ENCODE data around the gene DGKB. TPM values are rescaled to one million over a fixed set of nuclear protein-coding genes. Genes with fewer than 3 reads are reported as not detected.

Gene DGKB
- polyA plus RNA-seq, 2 of the 4 experiments (the other 2 are of a cell fraction), result 0.01 TPM; not detected in 1

DNA sequence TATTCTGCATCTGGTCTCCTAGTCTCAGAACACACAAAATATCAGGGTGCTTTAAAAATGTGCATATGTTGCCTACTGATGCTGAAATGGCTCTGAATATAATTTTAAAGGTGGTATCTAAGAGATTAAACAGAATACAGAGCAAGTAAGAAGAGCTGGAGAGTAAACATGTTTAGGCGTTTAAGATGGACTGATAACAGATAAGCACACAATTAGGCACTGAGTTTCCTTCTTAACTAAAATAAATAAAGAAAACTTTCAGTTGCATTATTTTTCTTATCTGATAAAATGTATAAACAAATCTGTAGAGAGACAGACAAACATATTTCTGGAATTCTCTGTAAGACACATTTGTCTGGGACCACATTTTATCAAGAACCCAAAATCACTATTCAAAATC, 35.6 kb upstream of the DGKB start:
- ChIA-PET POLR2A (no interaction called here), CTCF (no interaction called here)
- Histone ChIP-seq H3K27ac (no peak overlapping the region), H3K4me3 (no peak overlapping the region), H3K4me2 (no peak overlapping the region), H3K9me3 (no peaks in the 10 kb centered on the region), H3K4me1 (no peaks in the 10 kb centered on the region)
- DNase-seq (ENCODE audit: low read depth in 1 of 2, low spot score in 1 of 2), result no peak
- 2% methylated on average over 1 of the region's 1 CpG for WGBS (ENCODE audit: missing lambda C conversion rate)
- no peak for FAIRE-seq
- no peak for ATAC-seq
- TF ChIP-seq, protein P1, sequence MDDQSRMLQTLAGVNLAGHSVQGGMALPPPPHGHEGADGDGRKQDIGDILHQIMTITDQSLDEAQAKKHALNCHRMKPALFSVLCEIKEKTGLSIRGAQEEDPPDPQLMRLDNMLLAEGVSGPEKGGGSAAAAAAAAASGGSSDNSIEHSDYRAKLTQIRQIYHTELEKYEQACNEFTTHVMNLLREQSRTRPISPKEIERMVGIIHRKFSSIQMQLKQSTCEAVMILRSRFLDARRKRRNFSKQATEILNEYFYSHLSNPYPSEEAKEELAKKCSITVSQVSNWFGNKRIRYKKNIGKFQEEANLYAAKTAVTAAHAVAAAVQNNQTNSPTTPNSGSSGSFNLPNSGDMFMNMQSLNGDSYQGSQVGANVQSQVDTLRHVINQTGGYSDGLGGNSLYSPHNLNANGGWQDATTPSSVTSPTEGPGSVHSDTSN (IDR thresholded peaks at IDR 0.05), result no peak
- no peak for TF ChIP-seq HDAC2 (IDR thresholded peaks at IDR 0.05)
- TF ChIP-seq FOSB (CRISPR knock-in tag; IDR thresholded peaks at IDR 0.05), result no peak
- TF ChIP-seq, protein P2, sequence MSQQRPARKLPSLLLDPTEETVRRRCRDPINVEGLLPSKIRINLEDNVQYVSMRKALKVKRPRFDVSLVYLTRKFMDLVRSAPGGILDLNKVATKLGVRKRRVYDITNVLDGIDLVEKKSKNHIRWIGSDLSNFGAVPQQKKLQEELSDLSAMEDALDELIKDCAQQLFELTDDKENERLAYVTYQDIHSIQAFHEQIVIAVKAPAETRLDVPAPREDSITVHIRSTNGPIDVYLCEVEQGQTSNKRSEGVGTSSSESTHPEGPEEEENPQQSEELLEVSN (IDR thresholded peaks at IDR 0.05; ENCODE audit: borderline replicate concordance, low read depth), result no peak
- no peak for TF ChIP-seq NFE2L2 (conservative IDR thresholded peaks at IDR 0.05; ENCODE audit: low read length)
- no peak for TF ChIP-seq ESRRA (IDR thresholded peaks at IDR 0.05; ENCODE audit: borderline replicate concordance, low read length)
- TF ChIP-seq POLR2AphosphoS2 (conservative IDR thresholded peaks at IDR 0.05; ENCODE audit: low read length), result no peak
- TF ChIP-seq MAFK (IDR thresholded peaks at IDR 0.05; ENCODE audit: partially characterized antibody), result no peak
- no peak for TF ChIP-seq HOXB13 (CRISPR knock-in tag; IDR thresholded peaks at IDR 0.05; ENCODE audit: low read depth)
- TF ChIP-seq, protein P3, sequence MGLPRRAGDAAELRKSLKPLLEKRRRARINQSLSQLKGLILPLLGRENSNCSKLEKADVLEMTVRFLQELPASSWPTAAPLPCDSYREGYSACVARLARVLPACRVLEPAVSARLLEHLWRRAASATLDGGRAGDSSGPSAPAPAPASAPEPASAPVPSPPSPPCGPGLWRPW (IDR thresholded peaks at IDR 0.05), result no peak
- TF ChIP-seq RARB (CRISPR knock-in tag; IDR thresholded peaks at IDR 0.05), result no peak
- TF ChIP-seq, protein P4, sequence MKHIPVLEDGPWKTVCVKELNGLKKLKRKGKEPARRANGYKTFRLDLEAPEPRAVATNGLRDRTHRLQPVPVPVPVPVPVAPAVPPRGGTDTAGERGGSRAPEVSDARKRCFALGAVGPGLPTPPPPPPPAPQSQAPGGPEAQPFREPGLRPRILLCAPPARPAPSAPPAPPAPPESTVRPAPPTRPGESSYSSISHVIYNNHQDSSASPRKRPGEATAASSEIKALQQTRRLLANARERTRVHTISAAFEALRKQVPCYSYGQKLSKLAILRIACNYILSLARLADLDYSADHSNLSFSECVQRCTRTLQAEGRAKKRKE (CRISPR knock-in tag; IDR thresholded peaks at IDR 0.05; ENCODE audit: low read depth), result no peak
- no peak for TF ChIP-seq BHLHE40 (IDR thresholded peaks at IDR 0.05; ENCODE audit: low read depth, low read length)
- no peak for TF ChIP-seq CHD2 (IDR thresholded peaks at IDR 0.05; ENCODE audit: low read length, partially characterized antibody)
- no peak for TF ChIP-seq RCOR1 (IDR thresholded peaks at IDR 0.05; ENCODE audit: low read depth, low read length)
- no peak for TF ChIP-seq JUN (IDR thresholded peaks at IDR 0.05)
- no peak for TF ChIP-seq TP53 (CRISPR knock-in tag; IDR thresholded peaks at IDR 0.05)
- TF ChIP-seq, protein P5, sequence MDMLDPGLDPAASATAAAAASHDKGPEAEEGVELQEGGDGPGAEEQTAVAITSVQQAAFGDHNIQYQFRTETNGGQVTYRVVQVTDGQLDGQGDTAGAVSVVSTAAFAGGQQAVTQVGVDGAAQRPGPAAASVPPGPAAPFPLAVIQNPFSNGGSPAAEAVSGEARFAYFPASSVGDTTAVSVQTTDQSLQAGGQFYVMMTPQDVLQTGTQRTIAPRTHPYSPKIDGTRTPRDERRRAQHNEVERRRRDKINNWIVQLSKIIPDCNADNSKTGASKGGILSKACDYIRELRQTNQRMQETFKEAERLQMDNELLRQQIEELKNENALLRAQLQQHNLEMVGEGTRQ (IDR thresholded peaks at IDR 0.05), result no peak
- no peak for TF ChIP-seq MAZ (IDR thresholded peaks at IDR 0.05; ENCODE audit: borderline replicate concordance, low read depth, low read length)

DNA sequence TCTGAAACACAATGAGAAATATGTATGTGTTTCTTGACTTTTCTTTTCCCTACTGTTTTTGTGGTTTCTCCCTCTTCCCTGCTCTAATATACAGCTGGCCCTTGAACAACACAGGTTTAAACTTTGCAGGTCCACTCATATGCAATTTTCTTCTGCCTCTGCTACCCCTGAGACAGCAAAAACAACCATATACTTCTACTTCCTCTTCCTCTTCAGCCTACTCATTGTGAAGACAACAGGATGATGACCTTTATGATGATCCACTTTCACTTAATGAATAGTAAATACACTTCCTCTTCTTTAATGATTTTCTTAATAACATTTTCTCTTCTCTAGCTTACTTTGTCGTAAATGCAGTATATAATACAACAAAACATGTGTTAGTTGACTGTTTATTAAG, 35.0 kb upstream of the DGKB start:
- no peak for FAIRE-seq
- TF ChIP-seq NPAS2 (CRISPR knock-in tag; IDR thresholded peaks at IDR 0.05; ENCODE audit: borderline replicate concordance) (no peak), CBX2 (IDR thresholded peaks at IDR 0.05; ENCODE audit: borderline replicate concordance, low read depth) (no peak), MAFK (IDR thresholded peaks at IDR 0.05; ENCODE audit: partially characterized antibody) (no peak), ZNF302 (CRISPR knock-in tag; IDR thresholded peaks at IDR 0.05) (no peak), PHF8 (IDR thresholded peaks at IDR 0.05; ENCODE audit: borderline replicate concordance, low read depth) (no peak), HEYL (CRISPR knock-in tag; IDR thresholded peaks at IDR 0.05) (no peak), EHMT2 (IDR thresholded peaks at IDR 0.05; ENCODE audit: low read depth) (no peak), SMC3 (IDR thresholded peaks at IDR 0.05) (no peak), MYC (IDR thresholded peaks at IDR 0.05; ENCODE audit: borderline replicate concordance, low read length) (no peak), EHF (CRISPR knock-in tag; IDR thresholded peaks at IDR 0.05) (no peak)
- TF ChIP-seq, protein P6, sequence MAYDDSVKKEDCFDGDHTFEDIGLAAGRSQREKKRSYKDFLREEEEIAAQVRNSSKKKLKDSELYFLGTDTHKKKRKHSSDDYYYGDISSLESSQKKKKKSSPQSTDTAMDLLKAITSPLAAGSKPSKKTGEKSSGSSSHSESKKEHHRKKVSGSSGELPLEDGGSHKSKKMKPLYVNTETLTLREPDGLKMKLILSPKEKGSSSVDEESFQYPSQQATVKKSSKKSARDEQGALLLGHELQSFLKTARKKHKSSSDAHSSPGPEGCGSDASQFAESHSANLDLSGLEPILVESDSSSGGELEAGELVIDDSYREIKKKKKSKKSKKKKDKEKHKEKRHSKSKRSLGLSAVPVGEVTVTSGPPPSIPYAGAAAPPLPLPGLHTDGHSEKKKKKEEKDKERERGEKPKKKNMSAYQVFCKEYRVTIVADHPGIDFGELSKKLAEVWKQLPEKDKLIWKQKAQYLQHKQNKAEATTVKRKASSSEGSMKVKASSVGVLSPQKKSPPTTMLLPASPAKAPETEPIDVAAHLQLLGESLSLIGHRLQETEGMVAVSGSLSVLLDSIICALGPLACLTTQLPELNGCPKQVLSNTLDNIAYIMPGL (CRISPR knock-in tag; IDR thresholded peaks at IDR 0.05; ENCODE audit: borderline replicate concordance), result no peak
- TF ChIP-seq, protein P7, sequence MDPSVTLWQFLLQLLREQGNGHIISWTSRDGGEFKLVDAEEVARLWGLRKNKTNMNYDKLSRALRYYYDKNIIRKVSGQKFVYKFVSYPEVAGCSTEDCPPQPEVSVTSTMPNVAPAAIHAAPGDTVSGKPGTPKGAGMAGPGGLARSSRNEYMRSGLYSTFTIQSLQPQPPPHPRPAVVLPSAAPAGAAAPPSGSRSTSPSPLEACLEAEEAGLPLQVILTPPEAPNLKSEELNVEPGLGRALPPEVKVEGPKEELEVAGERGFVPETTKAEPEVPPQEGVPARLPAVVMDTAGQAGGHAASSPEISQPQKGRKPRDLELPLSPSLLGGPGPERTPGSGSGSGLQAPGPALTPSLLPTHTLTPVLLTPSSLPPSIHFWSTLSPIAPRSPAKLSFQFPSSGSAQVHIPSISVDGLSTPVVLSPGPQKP (IDR thresholded peaks at IDR 0.05; ENCODE audit: low read depth, low read length), result no peak
- no peak overlapping the region for H3K27ac ChIP-seq
- no peak overlapping the region for H3K4me2 ChIP-seq
- ChIA-PET POLR2A (no interaction called here), CTCF (no interaction called here)
- 7% methylated on average over 1 of the region's 1 CpG for WGBS (ENCODE audit: missing lambda C conversion rate)
- no peak for DNase-seq (ENCODE audit: low read depth in 1 of 2, low spot score in 1 of 2)
- H3K9me3 ChIP-seq, result no peaks in the 10 kb centered on the region
- no peak overlapping the region for H3K4me3 ChIP-seq
- ATAC-seq, result no peak
- no peaks in the 10 kb centered on the region for H3K4me1 ChIP-seq

All from A549 (cell line).